Activated CD8-positive, alpha-beta T cell treated with anti-CD3 and anti-CD28 coated beads, Interleukin-2, amount 10 ng/mL, durations not matched to agents 7 days and 5 days (primary cell): Measurements from ENCODE around the gene ECM1. TPM values are rescaled to one million over a fixed set of nuclear protein-coding genes. Genes with fewer than 3 reads are reported as not detected.

Experiments
- ATAC-seq: fragments of 150-1000 bp; cut with Tn5 transposase; one replicate; pipeline ENCODE4 v1.10.0; 2021; ENCODE audit warnings: moderate library complexity
- CTCF ChIA-PET: fragments of 350-600 bp; sonication (Branson Sonifier 250); formaldehyde crosslinking; loops from one replicate; lab custom pipeline; 2021; ENCODE audit warnings: antibody characterized with exemption; lab: Charles Lee
- POLR2A ChIA-PET: fragments of 350-600 bp; sonication (Branson Sonifier 250); formaldehyde crosslinking; loops from one replicate; lab custom pipeline; 2021; ENCODE audit warnings: antibody characterized with exemption; lab: Charles Lee
- DNase-seq: peaks from one replicate; pipeline ENCODE4 v3.0.0-alpha.2; 2020
- H3K27ac Mint-ChIP-seq: one replicate; pipeline ENCODE4 v1.8.0; 2021; ENCODE audit warnings: mild to moderate bottlenecking, mixed read lengths
- H3K27me3 Mint-ChIP-seq: one replicate; pipeline ENCODE4 v1.8.0; 2021; ENCODE audit warnings: low read depth, mixed read lengths
- H3K36me3 Mint-ChIP-seq: one replicate; pipeline ENCODE4 v1.8.0; 2021; ENCODE audit warnings: low read depth, mixed read lengths
- H3K4me1 Mint-ChIP-seq: one replicate; pipeline ENCODE4 v1.8.0; 2021; ENCODE audit warnings: low read depth, mixed read lengths
- H3K4me3 Mint-ChIP-seq: one replicate; pipeline ENCODE4 v1.8.0; 2021; ENCODE audit warnings: mild to moderate bottlenecking, mixed read lengths
- H3K9me3 Mint-ChIP-seq: one replicate; pipeline ENCODE4 v1.8.0; 2022; ENCODE audit warnings: mixed read lengths; ENCODE audit not compliant: insufficient read depth
- total RNA-seq, 2 experiments: library from RNA; stranded (reverse); gene quantifications; one replicate each; pipeline ENCODE4 v1.2.3, GENCODE V29; 2021

The ECM1 gene
- total RNA-seq, 2 experiments from 2014 or later: 0.71 to 0.78 TPM

GRCh38 chr1:150513351-150513791 lies 5.5 kb downstream of the ECM1 start:
- POLR2A ChIA-PET: interaction anchor here (0.6 kb wide), 1 partner anchor 150 kb away, joined by 5 read pairs; no protein-coding TSS in a partner anchor
- Mint-ChIP-seq H3K27ac (no peak overlapping the region), H3K36me3 (no peaks in the 10 kb centered on the region), H3K4me1 (peaks cover 18% of the 10 kb centered on the region), H3K9me3 (no peaks in the 10 kb centered on the region), H3K4me3 (no peak overlapping the region), H3K27me3 (no peaks in the 10 kb centered on the region)
- no peak for ATAC-seq
- CTCF ChIA-PET: interaction anchor here (2.8 kb wide), 1 partner anchor 19 kb away, joined by 11 read pairs; no protein-coding TSS in a partner anchor
- no peak for DNase-seq

GRCh38 chr1:150514260-150514659 lies 6.4 kb downstream of the ECM1 start:
- POLR2A ChIA-PET: interaction anchor here (1.7 kb wide), 1 partner anchor 280 kb away, joined by 6 read pairs; no protein-coding TSS in a partner anchor
- no peaks in the 10 kb centered on the region for H3K27me3 Mint-ChIP-seq
- CTCF ChIA-PET: interaction anchor here (2.8 to 3.5 kb wide), 2 partner anchors 18 kb away, joined by 11 to 26 read pairs; no protein-coding TSS in a partner anchor
- H3K4me3 Mint-ChIP-seq: peak overlapping the region; percentile 90
- H3K9me3 Mint-ChIP-seq: no peaks in the 10 kb centered on the region
- no peak for DNase-seq
- no peaks in the 10 kb centered on the region for H3K36me3 Mint-ChIP-seq
- no peak for ATAC-seq
- H3K4me1 Mint-ChIP-seq: peaks cover 18% of the 10 kb centered on the region
- H3K27ac Mint-ChIP-seq: no peak overlapping the region

GRCh38 chr1:150514913-150515327 lies 7.0 kb downstream of the ECM1 start:
- DNase-seq: no peak
- H3K36me3 Mint-ChIP-seq: no peaks in the 10 kb centered on the region
- peak overlapping the region; percentile 81 for H3K27ac Mint-ChIP-seq
- no peaks in the 10 kb centered on the region for H3K9me3 Mint-ChIP-seq
- peak overlapping the region; percentile 90 for H3K4me3 Mint-ChIP-seq
- H3K27me3 Mint-ChIP-seq: no peaks in the 10 kb centered on the region
- H3K4me1 Mint-ChIP-seq: peaks cover 18% of the 10 kb centered on the region
- ChIA-PET POLR2A (interaction anchor here (0.6 to 1.7 kb wide), 6 partner anchors 10 to 281 kb away, joined by 3 to 6 read pairs (median 3); partner anchors contain the start of gene ENSA), CTCF (interaction anchor here (0.5 to 3.5 kb wide), 11 partner anchors 17 to 481 kb away, joined by 3 to 26 read pairs (median 4); partner anchors contain the start of gene TARS2)
- peak; percentile 1 for ATAC-seq

GRCh38 chr1:150515328-150516049 lies 7.6 kb downstream of the ECM1 start, which contains the start of gene FALEC:
Gene FALEC (plus strand): TSS chr1:150515752.
- ChIA-PET CTCF (interaction anchor here (0.5 to 3.5 kb wide), 15 partner anchors 11 to 481 kb away, joined by 3 to 26 read pairs (median 4); partner anchors contain the start of genes MCL1 and TARS2), POLR2A (interaction anchor here (0.5 to 2.3 kb wide), 10 partner anchors 11 to 681 kb away, joined by 3 to 7 read pairs (median 3); partner anchors contain the start of genes ENSA and MCL1)
- Mint-ChIP-seq H3K36me3 (no peaks in the 10 kb centered on the region), H3K27me3 (no peaks in the 10 kb centered on the region), H3K27ac (peak within 1 kb of the TSS; percentile 81), H3K9me3 (no peaks in the 10 kb centered on the region), H3K4me3 (peak within 1 kb of the TSS; percentile 90), H3K4me1 (peaks cover 18% of the 10 kb centered on the region)
- DNase-seq: peak; percentile 92
- peak; percentile 100 for ATAC-seq

- POLR2A ChIA-PET: interaction anchor here (0.5 to 2.3 kb wide), 8 partner anchors 11 to 681 kb away, joined by 3 to 7 read pairs (median 4); partner anchors contain the start of genes ENSA and MCL1
- Mint-ChIP-seq H3K9me3 (no peaks in the 10 kb centered on the region), H3K4me1 (peaks cover 19% of the 10 kb centered on the region), H3K27me3 (peaks cover 1% of the 10 kb centered on the region), H3K27ac (peak overlapping the region; percentile 11), H3K36me3 (no peaks in the 10 kb centered on the region), H3K4me3 (peak overlapping the region; percentile 90)
- DNase-seq (peak; percentile 26), ATAC-seq (peak; percentile 7)
- CTCF ChIA-PET: interaction anchor here (1.0 to 3.5 kb wide), 15 partner anchors 12 to 480 kb away, joined by 3 to 26 read pairs (median 5); partner anchors contain the start of genes MCL1 and TARS2
Observed at GRCh38 chr1:150516050-150516591, 8.2 kb downstream of the ECM1 start.

- Mint-ChIP-seq H3K4me1 (peaks cover 24% of the 10 kb centered on the region), H3K27me3 (peaks cover 5% of the 10 kb centered on the region), H3K4me3 (peak overlapping the region; percentile 90), H3K36me3 (no peaks in the 10 kb centered on the region), H3K27ac (no peak overlapping the region), H3K9me3 (no peaks in the 10 kb centered on the region)
- ChIA-PET POLR2A (interaction anchor here (1.1 to 2.3 kb wide), 3 partner anchors 25 to 63 kb away, joined by 3 to 7 read pairs (median 4); partner anchors contain the start of gene MCL1), CTCF (interaction anchor here (1.0 to 3.5 kb wide), 11 partner anchors 11 to 261 kb away, joined by 3 to 26 read pairs (median 7); partner anchors contain the start of genes MCL1 and TARS2)
- ATAC-seq (no peak), DNase-seq (peak; percentile 37)
Observed at GRCh38 chr1:150516616-150517015, 8.7 kb downstream of the ECM1 start.

- POLR2A ChIA-PET: no interaction called here
- Mint-ChIP-seq H3K27ac (no peak overlapping the region), H3K9me3 (no peaks in the 10 kb centered on the region), H3K4me1 (peaks cover 15% of the 10 kb centered on the region), H3K27me3 (peaks cover 5% of the 10 kb centered on the region), H3K36me3 (no peaks in the 10 kb centered on the region), H3K4me3 (no peak overlapping the region)
- CTCF ChIA-PET: interaction anchor here (1.2 to 1.5 kb wide), 3 partner anchors 11 to 265 kb away, joined by 4 to 7 read pairs (median 4); no protein-coding TSS in a partner anchor
- DNase-seq: no peak
- no peak for ATAC-seq
Observed at GRCh38 chr1:150521196-150521968, 13.5 kb downstream of the ECM1 start.

- POLR2A ChIA-PET: no interaction called here
- Mint-ChIP-seq H3K27ac (no peak overlapping the region), H3K9me3 (no peaks in the 10 kb centered on the region), H3K27me3 (peaks cover 5% of the 10 kb centered on the region), H3K4me3 (no peak overlapping the region), H3K4me1 (peaks cover 6% of the 10 kb centered on the region), H3K36me3 (no peaks in the 10 kb centered on the region)
- CTCF ChIA-PET: no interaction called here
- no peak for ATAC-seq
- no peak for DNase-seq
Observed at GRCh38 chr1:150525348-150525747, 17.4 kb downstream of the ECM1 start.

- Mint-ChIP-seq H3K4me3 (no peak overlapping the region), H3K36me3 (no peaks in the 10 kb centered on the region), H3K27ac (no peak overlapping the region), H3K9me3 (no peaks in the 10 kb centered on the region), H3K4me1 (peaks cover 5% of the 10 kb centered on the region), H3K27me3 (no peaks in the 10 kb centered on the region)
- DNase-seq (no peak), ATAC-seq (no peak)
- CTCF ChIA-PET: interaction anchor here (1.0 to 1.9 kb wide), 3 partner anchors 9 to 128 kb away, joined by 3 to 6 read pairs (median 3); no protein-coding TSS in a partner anchor
- POLR2A ChIA-PET: no interaction called here
Observed at GRCh38 chr1:150528196-150528595, 20.3 kb downstream of the ECM1 start.

GRCh38 chr1:150529017-150529416 lies 21.1 kb downstream of the ECM1 start:
- no peaks in the 10 kb centered on the region for H3K9me3 Mint-ChIP-seq
- ATAC-seq (no peak), DNase-seq (no peak)
- H3K36me3 Mint-ChIP-seq: no peaks in the 10 kb centered on the region
- H3K4me3 Mint-ChIP-seq: no peak overlapping the region
- H3K27me3 Mint-ChIP-seq: no peaks in the 10 kb centered on the region
- ChIA-PET POLR2A (no interaction called here), CTCF (interaction anchor here (0.6 to 1.1 kb wide), 3 partner anchors 8 to 129 kb away, joined by 3 read pairs; no protein-coding TSS in a partner anchor)
- peaks cover 5% of the 10 kb centered on the region for H3K4me1 Mint-ChIP-seq
- no peak overlapping the region for H3K27ac Mint-ChIP-seq
